CD4-positive, alpha-beta T cell (primary cell): ENCODE results near the gene HPS1. TPM values are rescaled to one million over a fixed set of nuclear protein-coding genes. Genes with fewer than 3 reads are reported as not detected.

ENCODE experiments used
- ATAC-seq: fragments of 200-7000 bp; cut with Tn5 transposase; one replicate; pipeline ENCODE4 v1.10.0; 2022; ENCODE audit warnings: mild to moderate bottlenecking; ENCODE audit not compliant: poor library complexity
- CTCF ChIA-PET: fragments of 350-600 bp; sonication (Branson Sonifier 250); formaldehyde crosslinking; loops from one replicate; lab custom pipeline; 2021; ENCODE audit warnings: antibody characterized with exemption, inconsistent platforms; lab: Charles Lee
- POLR2A ChIA-PET: fragments of 350-600 bp; sonication (Branson Sonifier 250); formaldehyde crosslinking; loops from one replicate; lab custom pipeline; 2021; ENCODE audit warnings: antibody characterized with exemption, inconsistent platforms; lab: Charles Lee
- DNase-seq, 14 experiments: peaks; one replicate each; pipeline ENCODE4 v3.0.0-alpha.2; 2013 to 2020; ENCODE audit warnings: mixed read lengths in 2 of 14
- H3K27ac ChIP-seq, 2 donors: one replicate each; pipeline versions ENCODE4 v1.5.1 to v1.7.0; 2013; ENCODE audit warnings: low read length in 2 of 2, low read depth in 1 of 2, mild to moderate bottlenecking in 1 of 2
- H3K27me3 ChIP-seq, 2 experiments: 1 replicate in 1 of 2; 2 replicates in 1 of 2; pipeline versions ENCODE4 v1.6.1 to v1.7.0; 2013; ENCODE audit warnings: low read length in 2 of 2, control low read depth in 1 of 2, mild to moderate bottlenecking in 1 of 2, moderate library complexity in 1 of 2; ENCODE audit not compliant: insufficient read depth in 2 of 2, control insufficient read depth in 1 of 2
- H3K36me3 ChIP-seq: one replicate; pipeline ENCODE4 v1.6.1; 2013; ENCODE audit warnings: low read length, control low read depth; ENCODE audit not compliant: insufficient read depth
- H3K4me1 ChIP-seq: one replicate; pipeline ENCODE4 v1.6.1; 2013; ENCODE audit warnings: low read length, control low read depth; ENCODE audit not compliant: insufficient read depth
- H3K4me3 ChIP-seq: one replicate; pipeline ENCODE4 v1.5.1; 2013; ENCODE audit warnings: mild to moderate bottlenecking, low read length, moderate library complexity
- H3K9me3 ChIP-seq, 2 experiments: 1 replicate in 1 of 2; 2 replicates in 1 of 2; pipeline versions ENCODE4 v1.6.1 to v1.7.0; 2013; ENCODE audit warnings: low read length in 2 of 2, mild to moderate bottlenecking in 2 of 2, control low read depth in 1 of 2, moderate library complexity in 1 of 2; ENCODE audit not compliant: control insufficient read depth in 1 of 2, insufficient read depth in 1 of 2
- H3K27ac Mint-ChIP-seq: one replicate; pipeline ENCODE4 v1.8.0; 2020; ENCODE audit warnings: mixed read lengths
- H3K27me3 Mint-ChIP-seq: one replicate; pipeline ENCODE4 v1.8.0; 2021; ENCODE audit warnings: mixed read lengths
- H3K36me3 Mint-ChIP-seq: one replicate; pipeline ENCODE4 v1.8.0; 2021; ENCODE audit warnings: low read depth, mixed read lengths
- H3K4me1 Mint-ChIP-seq: one replicate; pipeline ENCODE4 v1.8.0; 2021; ENCODE audit warnings: low read depth, mixed read lengths
- H3K4me3 Mint-ChIP-seq: one replicate; pipeline ENCODE4 v1.8.0; 2020; ENCODE audit warnings: mild to moderate bottlenecking, mixed read lengths
- H3K9me3 Mint-ChIP-seq: one replicate; pipeline ENCODE4 v1.8.0; 2020; ENCODE audit warnings: mixed read lengths
- CTCF ChIP-seq: fragments of 200-600 bp; IDR thresholded peaks from one replicate; pipeline ENCODE4 v1.8.0; 2022; ENCODE audit warnings: antibody characterized with exemption, mild to moderate bottlenecking
- intact Hi-C, 2 experiments: fragments of 100-400 bp; cut with DNase I in 1 of 2; cut with micrococcal nuclease in 1 of 2; formaldehyde crosslinking; loops; one replicate each; pipeline versions ENCODE4 v1.15.1 to v1.9.0; 2023 to 2025; cut with DNase I, micrococcal nuclease
- total RNA-seq, 174 experiments: library from RNA in 2 of 174; stranded (reverse) in 2 of 174; gene quantifications; one replicate each; pipeline ENCODE4 v1.2.3 and lab custom pipeline; 2021 to 2026

HPS1 gene
- total RNA-seq, 2 experiments from 2014 or later = 49.8 to 50.5 TPM

- ChIA-PET CTCF (interaction anchor here (2.3 kb wide), 1 partner anchor 9 kb away, joined by 7 read pairs; no protein-coding TSS in a partner anchor), POLR2A (no interaction called here)
- Histone ChIP-seq H3K36me3 (peaks cover 70% of the 10 kb centered on the region), H3K4me1 (no peaks in the 10 kb centered on the region), H3K4me3 (no peak overlapping the region), H3K9me3 (peaks cover 0 to 14% of the 10 kb centered on the region in 2 experiments), H3K27me3 (no peaks in the 10 kb centered on the region), H3K27ac (no peak overlapping the region)
- peaks cover 4% of the 10 kb centered on the region for H3K4me1 Mint-ChIP-seq
- H3K9me3 Mint-ChIP-seq = peaks cover 5% of the 10 kb centered on the region
- DNase-seq (no peak), ATAC-seq (no peak)
- H3K27me3 Mint-ChIP-seq = no peaks in the 10 kb centered on the region
- no peak overlapping the region for H3K27ac Mint-ChIP-seq
- intact Hi-C loops = no loop called here
- H3K4me3 Mint-ChIP-seq = no peak overlapping the region
- TF ChIP-seq CTCF = no peak
- peaks cover 96% of the 10 kb centered on the region for H3K36me3 Mint-ChIP-seq
These were observed 11.6 kb downstream of the HPS1 start for GRCh38 chr10:98435178-98435577.

GRCh38 chr10:98433881-98434732, 12.6 kb downstream of the HPS1 start:
- intact Hi-C loops = no loop called here
- no peak for TF ChIP-seq CTCF
- CTCF ChIA-PET = no interaction called here
- Histone ChIP-seq H3K36me3 (peaks cover 71% of the 10 kb centered on the region), H3K4me3 (no peak overlapping the region), H3K27me3 (no peaks in the 10 kb centered on the region), H3K4me1 (no peaks in the 10 kb centered on the region), H3K9me3 (peaks cover 0 to 14% of the 10 kb centered on the region in 2 experiments), H3K27ac (no peak overlapping the region)
- Mint-ChIP-seq H3K9me3 (peaks cover 5% of the 10 kb centered on the region), H3K36me3 (peaks cover 88% of the 10 kb centered on the region), H3K27ac (no peak overlapping the region), H3K27me3 (no peaks in the 10 kb centered on the region), H3K4me3 (no peak overlapping the region), H3K4me1 (no peaks in the 10 kb centered on the region)
- ATAC-seq (no peak), DNase-seq (no peak)
- POLR2A ChIA-PET = no interaction called here

GRCh38 chr10:98433371-98433770, 13.4 kb downstream of the HPS1 start:
- Histone ChIP-seq H3K27me3 (no peaks in the 10 kb centered on the region), H3K9me3 (peaks cover 0 to 14% of the 10 kb centered on the region in 2 experiments), H3K36me3 (peaks cover 70% of the 10 kb centered on the region), H3K4me1 (no peaks in the 10 kb centered on the region), H3K4me3 (no peak overlapping the region), H3K27ac (no peak overlapping the region)
- no peak for ATAC-seq
- ChIA-PET POLR2A (no interaction called here), CTCF (no interaction called here)
- no peaks in the 10 kb centered on the region for H3K27me3 Mint-ChIP-seq
- no peak overlapping the region for H3K4me3 Mint-ChIP-seq
- no peak for TF ChIP-seq CTCF
- H3K36me3 Mint-ChIP-seq = peaks cover 83% of the 10 kb centered on the region
- DNase-seq = no peak
- H3K27ac Mint-ChIP-seq = no peak overlapping the region
- no peaks in the 10 kb centered on the region for H3K4me1 Mint-ChIP-seq
- intact Hi-C loops = no loop called here
- peaks cover 5% of the 10 kb centered on the region for H3K9me3 Mint-ChIP-seq
